ENCODE data around the gene CYP4F8.
"Not testable (repeated sequence)": the region's sequence is repeated elsewhere in the genome, so short reads cannot be mapped to it uniquely, and the experiment has no call there.

The CYP4F8 gene, protein sequence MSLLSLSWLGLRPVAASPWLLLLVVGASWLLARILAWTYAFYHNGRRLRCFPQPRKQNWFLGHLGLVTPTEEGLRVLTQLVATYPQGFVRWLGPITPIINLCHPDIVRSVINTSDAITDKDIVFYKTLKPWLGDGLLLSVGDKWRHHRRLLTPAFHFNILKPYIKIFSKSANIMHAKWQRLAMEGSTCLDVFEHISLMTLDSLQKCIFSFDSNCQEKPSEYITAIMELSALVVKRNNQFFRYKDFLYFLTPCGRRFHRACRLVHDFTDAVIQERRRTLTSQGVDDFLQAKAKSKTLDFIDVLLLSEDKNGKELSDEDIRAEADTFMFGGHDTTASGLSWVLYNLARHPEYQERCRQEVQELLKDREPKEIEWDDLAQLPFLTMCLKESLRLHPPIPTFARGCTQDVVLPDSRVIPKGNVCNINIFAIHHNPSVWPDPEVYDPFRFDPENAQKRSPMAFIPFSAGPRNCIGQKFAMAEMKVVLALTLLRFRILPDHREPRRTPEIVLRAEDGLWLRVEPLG

DNA sequence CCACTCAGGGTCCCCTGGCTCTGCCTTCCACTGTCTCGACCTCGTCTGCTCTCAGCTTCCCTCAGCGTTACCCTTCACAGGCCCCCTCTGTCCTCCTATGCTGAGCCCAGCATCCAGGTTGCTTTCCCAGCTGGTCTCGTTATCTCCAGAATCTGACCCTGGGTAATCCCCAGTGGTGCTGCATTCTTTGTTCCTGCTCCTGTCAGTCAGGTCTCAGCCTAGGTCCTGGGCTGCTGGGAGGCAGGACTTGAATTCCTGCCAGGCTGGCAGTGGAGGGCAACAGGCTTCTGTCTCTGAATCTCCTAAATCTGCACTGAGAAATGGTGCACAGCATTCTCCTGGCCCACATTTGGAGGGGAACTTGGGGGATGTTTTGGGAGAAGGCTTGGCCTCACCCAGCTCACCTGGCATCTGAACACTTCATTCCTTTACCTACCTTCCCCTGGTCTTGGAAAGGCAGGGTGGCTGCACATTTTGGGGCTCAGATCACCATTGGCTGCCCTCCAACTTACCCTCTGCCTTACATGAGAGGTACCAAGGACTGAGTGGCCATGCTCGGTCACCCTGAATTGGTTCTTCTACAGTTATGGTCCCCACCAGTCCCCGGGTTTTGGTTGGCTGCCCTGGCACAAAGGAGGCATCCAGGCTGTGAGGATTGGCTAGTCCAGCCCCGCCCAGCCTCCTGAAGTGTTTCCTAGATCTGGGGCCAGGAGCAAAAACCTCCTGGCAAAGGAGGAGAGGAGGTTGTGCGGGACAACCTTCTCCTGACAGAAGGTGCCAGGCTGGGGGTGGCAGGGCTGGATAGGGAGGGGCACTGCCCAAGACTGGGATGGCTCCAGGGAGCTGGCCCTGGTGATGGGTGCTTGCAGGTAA is at the start of gene CYP4F8:
Gene CYP4F8 (plus strand): TSS at position 712 of the 873 bp plus-strand sequence. CDS start 399 bp downstream, outside the sequence.
- no peak for DNase-seq

DNA sequence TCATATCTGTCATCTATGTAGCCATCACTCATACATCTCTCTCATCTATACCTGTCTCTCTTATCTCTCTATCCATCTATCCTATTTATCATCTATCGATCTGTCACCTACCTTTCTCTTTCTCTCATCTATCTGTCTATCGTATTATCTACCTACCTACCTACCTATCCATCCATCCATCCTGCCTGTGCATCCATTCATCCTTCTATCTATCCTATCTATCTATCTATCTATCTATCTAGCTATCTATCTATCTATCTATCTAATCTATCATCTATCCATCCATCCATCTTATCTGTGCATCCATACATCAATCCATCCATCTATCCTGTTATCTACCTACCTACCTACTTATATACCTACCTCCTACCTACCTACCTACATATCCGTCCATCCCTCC is 44.6 kb upstream of the CYP4F8 start:
- no peak for DNase-seq

DNA sequence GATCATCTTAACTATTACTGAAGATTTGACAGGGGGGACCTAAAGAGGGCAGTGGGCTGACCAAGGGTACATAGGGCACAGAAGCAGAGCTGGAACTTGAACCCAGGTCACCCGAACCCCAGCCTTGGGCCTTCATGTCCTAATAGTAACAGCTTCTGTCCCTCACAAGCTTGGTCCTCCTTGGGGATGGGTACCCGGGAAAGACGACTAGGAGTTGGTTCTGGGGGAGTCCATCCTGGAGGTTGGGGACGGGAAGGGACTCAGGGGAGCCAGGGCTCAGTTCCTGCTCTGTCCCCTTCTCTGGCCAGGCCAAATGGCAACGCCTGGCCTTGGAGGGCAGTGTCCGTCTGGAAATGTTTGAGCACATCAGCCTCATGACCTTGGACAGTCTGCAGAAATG is 39.6 kb upstream of the CYP4F8 start:
- no peak for DNase-seq

DNA sequence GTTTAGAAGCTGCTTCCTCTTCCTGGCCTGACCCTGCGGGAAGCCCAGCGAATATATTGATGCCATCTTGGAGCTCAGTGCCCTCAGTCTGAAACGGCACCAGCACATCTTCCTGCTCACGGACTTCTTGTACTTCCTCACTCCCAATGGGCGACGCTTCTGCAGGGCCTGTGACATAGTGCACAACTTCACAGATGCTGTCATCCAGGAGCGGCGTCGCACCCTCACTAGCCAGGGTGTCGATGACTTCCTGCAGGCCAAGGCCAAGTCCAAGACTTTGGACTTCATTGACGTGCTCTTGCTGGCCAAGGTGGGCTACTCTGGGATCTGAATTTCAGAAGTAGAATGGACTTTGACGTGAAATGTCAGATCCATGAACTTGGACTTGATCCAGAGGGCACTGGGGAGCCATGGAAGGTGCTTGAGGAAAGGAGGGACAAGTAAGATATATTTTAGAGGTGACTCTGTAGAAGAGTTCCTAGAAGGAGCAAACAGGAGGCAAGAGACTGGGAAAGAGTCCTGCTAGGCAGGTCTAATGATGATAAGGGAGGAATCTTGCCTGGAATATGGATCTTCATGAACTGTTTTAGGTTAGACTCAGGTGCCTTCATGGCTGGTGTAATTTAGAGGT is 38.4 kb upstream of the CYP4F8 start:
- DNase-seq, result no peak

DNA sequence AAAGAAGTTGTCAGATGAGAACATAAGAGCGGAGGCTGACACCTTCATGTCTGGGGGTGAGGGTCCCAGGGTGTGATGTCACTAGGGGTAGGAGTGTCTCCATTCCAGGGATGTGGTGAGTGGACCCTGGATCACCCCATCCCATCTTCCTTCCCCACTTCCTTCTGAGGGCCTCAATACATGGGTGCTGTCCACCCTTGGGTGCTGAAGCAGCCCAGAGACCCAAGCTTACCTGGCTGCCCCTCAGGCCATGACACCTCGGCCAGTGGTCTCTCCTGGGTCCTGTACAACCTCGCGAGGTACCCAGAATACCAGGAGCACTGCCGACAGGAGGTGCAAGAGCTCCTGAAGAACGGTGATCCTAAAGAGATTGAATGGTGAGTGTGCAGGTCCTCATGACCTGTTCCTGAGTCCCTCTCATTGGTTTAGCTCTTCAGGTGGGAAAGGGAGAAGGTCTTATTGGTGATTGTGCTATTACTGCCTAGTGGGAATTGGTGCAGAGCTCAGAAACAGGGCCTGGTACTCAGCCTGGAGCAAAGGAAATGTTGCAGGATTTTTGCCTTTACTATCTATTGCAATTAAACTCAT is 37.7 kb upstream of the CYP4F8 start:
- no peak for DNase-seq

DNA sequence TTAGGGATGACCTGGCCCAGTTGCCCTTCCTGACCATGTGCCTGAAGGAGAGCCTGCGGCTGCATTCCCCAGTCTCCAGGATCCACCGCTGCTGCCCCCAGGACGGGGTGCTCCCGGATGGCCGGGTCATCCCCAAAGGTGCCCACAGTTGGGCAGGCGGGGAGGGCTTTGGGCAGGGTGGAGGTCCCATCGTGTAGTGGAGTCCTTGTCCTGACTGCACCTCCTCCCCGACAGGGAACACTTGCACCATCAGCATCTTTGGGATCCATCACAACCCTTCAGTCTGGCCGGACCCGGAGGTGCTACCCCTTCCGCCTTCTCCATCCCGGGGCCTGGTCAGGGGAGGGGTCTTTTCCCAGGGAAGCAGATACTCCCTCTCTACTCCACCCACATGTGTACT is 31.7 kb upstream of the CYP4F8 start:
- DNase-seq, result no peak

DNA sequence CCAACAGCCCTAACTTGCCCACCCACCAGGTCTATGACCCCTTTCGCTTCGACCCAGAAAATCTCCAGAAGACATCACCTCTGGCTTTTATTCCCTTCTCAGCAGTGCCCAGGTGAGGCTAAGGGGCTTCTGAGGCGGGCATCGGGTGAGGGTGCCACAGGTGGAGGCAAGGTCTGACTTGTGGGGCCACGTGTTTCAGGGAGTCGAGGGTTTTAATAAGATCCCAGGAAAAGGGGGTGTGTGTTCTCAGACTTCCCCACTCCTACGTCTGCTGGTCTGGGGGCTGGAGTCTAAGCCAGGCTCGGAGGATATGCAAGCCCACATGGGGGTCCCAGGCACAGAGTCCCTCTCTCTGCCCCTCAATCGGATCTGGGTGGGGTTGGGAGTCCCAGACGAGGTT is 30.9 kb upstream of the CYP4F8 start:
- DNase-seq, result no peak

DNA sequence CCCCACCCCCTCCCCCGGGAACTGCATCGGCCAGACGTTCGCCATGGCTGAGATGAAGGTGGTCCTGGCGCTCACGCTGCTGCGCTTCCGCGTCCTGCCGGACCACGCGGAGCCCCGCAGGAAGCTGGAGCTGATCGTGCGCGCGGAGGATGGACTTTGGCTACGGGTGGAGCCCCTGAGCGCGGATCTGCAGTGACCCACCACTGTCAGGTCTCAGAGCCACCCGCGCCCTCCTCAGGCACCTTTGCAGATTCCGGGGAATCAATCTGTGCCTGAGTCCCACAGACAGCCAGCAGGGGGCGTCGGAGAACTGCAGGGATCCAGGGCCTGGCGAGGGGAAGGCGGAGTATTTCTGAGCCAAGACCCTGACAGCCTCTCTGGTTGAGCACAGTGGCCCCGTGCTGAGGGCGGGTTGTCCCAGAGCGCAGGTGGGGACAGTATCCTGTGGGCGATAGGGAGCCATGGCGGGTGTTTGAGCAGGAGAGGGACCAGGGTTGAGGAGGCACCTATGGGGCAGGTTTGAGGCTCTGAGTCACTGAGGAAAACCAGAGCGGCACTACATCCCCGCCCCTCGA is 30.4 kb upstream of the CYP4F8 start:
- peak; percentile 54 to 55 for DNase-seq

DNA sequence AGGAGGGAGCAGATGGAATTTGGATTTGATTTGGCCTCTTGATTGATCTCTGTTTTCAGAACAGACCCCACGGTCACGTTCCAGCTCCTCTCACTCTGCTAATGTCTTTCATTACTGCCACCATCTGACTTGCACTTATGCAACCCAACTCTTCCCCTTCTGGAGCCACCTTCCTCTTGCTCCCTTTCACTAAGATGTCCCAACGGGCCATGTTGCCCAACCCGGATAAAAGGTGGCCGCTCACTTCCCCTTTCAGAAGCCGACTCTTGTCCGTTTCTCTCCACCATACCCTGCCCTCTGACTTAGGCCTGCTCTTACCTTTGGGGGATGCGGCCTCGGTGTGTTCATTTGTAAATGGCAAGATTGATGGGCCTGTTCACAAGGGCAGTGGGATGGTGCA is 27.4 kb upstream of the CYP4F8 start:
- peak; percentile 86 to 87 for DNase-seq

DNA sequence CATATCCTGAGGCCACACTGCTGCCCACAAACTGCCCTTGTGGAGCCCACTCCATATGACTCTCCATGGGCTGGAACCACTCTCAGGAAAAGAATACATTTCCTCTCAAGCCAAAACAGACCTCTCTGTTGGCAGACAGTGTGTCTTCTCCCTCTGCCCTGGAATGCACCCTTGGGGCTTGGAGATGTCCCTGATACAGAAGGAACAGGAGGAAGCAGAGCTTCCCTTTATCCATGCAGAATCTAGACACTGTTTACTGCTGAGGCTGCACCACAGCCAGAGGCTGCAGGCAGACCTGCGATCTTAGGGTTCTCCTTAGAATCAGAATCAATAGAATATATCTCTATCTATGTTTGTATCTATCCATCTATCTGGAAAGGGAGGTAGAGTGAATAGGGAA is 26.8 kb upstream of the CYP4F8 start:
- no peak for DNase-seq

DNA sequence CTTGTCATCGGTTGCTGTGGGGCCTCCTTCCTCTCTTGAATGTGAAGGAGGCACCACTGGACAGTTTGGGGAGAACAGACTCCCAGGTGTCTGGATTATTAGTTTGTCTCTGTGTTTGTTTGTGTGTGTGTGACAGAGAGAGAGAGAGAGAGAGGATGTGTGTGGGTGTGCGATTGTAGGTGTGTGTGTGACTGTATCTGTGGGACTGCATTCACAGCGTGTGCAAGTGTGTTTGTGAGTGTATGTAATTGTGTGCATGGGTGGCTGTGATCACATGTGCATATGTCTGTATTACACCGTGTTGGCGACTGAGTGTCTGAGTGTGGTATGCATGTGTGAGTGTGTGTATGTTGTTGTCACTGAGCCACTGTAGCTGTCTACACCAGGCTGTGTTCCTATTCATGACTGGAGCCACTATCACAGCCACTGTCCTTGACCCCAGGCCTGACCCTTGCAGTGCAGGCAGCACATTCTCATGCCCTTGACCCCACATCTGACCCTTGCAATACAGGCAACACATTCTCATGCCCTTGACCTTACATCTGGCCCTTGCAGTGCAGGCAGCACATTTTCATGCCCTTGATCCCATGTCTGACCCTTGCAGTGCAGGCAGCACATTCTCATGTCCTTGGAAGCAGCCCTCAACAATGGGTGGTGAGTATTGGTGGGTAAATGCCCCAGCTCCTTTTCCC is 25.1 kb upstream of the CYP4F8 start:
- no peak for DNase-seq

DNA sequence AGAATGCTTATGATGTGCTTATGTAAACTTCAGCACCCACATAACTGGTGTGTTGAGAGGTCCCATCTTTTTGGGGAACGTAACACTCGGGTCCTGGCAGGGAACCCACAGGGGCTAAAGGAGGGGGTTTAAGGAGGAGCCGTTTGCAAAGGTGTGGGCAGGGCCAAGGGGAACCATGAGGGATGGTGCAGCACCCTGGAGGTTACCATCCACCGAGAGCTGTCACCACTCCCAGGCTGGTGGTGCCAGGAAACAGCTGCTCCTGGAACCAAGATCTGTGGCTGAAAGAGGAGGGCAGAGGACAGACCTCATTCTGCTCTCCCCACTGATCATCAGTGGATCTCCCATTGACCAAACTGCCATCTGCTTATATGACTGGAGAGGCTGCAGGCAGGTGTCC is 23.2 kb upstream of the CYP4F8 start:
- no peak for DNase-seq

DNA sequence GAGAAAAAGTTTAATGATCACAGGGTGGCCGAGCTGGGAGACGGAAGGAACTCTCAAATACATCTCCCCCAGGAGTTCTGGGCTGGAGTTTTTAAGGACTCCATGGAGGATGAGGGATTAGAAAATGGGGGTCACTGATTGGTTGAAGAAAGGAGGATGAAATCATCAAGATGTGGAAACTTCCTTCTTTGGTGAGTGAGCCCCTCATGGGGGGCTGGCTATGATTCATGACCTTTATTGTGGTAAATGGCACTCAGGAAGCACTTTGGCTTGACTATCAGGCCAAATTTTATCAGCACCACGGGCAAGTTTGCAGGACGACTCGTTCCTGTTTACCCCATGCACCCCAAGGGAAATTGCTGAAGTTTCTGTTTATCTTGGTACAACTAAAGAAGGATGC is 22.5 kb upstream of the CYP4F8 start:
- DNase-seq, result not testable (repeated sequence)

DNA sequence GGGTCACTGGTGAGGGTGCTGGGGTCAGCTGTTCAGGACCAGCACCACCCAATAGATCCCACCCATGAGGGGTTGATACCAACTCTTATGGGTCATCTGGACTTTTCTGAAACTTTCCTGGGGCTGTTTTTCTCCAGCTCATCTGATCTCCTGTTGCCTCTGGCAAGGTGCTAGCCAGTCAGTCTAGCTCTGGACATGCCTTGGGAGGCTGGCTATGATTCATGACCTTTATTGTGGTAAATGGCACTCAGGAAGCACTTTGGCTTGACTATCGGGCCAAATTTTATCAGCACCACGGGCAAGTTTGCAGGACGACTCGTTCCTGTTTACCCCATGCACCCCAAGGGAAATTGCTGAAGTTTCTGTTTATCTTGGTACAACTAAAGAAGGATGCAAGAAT is 21.3 kb upstream of the CYP4F8 start:
- DNase-seq, result not testable (repeated sequence)

DNA sequence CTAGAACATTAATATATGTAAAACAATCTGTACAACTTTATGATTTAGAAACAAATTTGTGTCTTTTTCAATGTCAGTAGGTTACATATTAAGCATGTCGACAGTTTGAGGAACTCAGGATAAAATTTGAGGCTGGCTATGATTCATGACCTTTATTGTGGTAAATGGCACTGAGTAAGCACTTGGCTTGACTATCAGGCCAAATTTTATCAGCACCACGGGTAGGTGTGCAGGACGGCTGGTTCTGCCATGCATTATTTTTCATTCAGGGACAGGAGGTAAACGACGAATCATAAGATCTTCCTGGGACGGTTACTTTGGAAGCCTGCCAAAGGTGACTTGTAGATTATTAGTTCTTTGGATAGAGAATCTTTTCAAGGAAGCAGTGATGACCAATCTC is 19.9 kb upstream of the CYP4F8 start:
- DNase-seq, result peak; percentile 20 to 24

DNA sequence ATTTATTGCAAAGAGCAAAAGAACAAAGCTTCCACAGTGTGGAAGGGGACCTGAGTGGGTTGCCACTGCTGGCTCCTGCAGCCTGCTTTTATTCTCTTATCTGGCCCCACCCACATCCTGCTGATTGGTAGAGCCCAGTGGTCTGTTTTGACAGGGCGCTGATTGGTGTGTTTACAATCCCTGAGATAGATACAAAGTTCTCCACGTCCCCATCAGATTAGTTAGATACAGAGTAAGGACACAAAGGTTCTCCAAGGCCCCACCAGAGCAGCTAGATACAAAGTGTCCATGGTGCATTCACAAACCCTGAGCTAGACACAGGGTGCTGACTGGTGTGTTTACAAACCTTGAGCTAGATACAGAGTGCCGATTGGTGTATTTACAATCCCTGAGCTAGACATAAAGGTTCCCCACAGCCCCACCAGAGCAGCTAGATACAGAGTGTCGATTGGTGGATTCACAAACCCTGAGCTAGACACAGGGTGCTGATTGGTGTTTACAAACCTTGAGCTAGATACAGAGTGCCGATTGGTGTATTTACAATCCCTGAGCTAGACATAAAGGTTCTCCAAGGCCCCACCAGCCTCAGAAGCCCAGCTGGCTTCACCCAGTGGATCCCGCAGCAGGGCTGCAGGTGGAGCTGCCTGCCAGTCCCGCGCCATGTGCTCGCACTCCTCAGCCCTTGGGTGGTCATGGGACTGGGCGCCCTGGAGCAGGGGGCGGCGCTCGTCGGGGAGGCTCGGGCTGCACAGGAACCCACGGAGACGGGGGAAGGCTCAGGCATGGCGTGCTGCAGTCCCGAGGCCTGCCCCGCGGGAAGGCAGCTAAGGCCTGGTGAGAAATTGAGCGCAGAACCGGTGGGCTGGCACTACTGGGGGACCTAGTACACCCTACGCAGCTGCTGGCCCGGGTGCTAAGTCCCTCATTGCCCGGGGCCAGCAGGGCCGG is 6.8 kb upstream of the CYP4F8 start:
- DNase-seq, result not testable (repeated sequence)

DNA sequence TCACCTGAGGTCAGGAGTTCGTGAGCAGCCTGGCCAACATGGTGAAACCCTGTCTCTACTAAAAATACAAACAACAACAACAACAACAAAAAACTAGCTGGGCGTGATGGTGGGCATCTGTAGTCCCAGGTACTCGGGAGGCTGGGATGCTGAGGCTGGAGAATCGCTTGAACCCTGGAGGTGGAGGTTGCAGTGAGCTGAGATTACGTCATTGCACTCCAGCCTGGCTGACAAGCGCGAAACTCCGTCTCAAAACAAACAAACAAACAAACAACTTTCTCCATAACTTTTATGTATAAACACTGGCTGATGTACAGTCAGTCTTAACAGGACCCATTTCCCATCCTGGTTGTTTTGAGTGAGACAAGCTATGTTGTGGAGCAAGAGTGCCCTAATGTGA is 5.8 kb upstream of the CYP4F8 start:
- no peak for DNase-seq

DNA sequence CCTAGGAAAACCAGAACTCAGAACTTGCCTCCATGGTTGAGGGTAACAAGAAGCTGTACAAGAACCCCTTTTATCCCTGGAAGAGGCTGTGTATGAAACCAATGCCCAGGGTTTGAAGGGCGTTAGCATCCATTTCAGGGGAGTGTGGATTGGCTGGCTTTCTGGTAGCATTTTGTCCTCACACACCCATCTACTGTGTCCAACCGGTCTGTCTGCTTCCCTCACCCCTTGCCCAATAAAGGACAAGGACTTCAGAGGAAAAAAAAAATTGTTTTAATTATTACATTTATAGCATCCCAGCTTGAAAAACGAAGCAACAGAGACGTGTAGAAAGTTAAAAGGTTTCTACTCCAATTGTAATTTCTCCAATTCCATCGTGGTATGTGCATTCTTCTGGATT is 2.7 kb upstream of the CYP4F8 start:
- no peak for DNase-seq

DNA sequence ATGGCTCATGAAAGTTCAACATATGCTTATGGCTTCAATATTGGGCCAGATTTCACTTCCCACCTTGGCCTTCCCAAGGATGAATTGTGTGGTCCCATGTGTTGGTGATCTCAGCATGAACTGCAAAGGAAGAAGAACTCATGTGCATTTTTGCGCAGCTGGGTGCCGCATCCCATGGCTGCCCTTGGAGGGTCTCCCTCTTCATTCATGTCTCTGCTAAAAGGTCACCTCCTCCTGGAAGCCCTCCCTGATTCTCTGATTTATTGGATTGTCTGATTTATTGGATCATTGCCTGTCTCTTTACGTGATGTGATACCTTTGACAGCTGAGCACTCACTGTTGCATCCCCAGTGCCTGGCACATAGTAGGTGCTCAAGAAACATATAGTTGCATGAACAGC is 1.7 kb upstream of the CYP4F8 start:
- no peak for DNase-seq

DNA sequence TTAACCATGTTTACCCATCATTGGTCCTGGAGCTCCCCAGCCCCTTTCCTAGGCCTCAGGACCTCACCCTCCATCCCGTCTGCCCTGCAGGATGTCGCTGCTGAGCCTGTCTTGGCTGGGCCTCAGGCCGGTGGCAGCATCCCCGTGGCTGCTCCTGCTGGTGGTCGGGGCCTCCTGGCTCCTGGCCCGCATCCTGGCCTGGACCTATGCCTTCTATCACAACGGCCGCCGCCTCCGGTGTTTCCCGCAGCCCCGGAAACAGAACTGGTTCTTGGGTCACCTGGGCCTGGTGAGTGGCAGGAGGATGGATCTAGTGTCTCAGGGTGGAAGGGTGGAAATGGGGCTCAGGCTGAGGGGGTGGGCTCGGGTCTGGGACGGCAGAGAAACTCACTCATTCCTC is 508 bp downstream of the CYP4F8 start:
- no peak for DNase-seq

DNA sequence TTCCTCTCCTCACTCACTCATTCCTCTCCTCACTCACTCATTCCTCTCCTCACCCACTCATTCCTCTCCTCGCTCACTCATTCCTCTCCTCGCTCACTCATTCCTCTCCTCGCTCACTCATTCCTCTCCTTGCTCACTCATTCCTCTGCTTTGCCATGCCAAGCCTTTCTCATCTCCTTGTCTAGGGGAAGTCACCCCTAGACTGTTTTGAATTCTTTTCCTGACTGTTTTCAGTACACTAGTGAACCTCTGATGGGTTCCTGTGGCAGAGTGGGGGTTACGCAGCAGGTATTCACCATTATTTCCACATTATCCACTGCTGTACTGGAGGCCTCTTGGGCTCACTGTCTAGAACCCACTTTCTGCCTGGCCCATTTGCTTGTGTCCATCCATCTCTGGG is 1.2 kb downstream of the CYP4F8 start:
- no peak for DNase-seq

Data from AML-193 (cell line).